Urinary bladder (tissue), 4 donors: ENCODE measurements around the gene DLGAP3. TPM values are rescaled to one million over a fixed set of nuclear protein-coding genes. Genes with fewer than 3 reads are reported as not detected.

Experiments
- DNase-seq: peaks from one replicate; pipeline ENCODE4 v3.0.0-alpha.2; 2015; ENCODE audit errors: extremely low spot score
- H3K27ac ChIP-seq: one replicate; pipeline ENCODE4 v1.5.1; 2013; ENCODE audit warnings: low read depth, mild to moderate bottlenecking, moderate library complexity
- H3K36me3 ChIP-seq: one replicate; pipeline ENCODE4 v1.6.1; 2013; ENCODE audit warnings: mild to moderate bottlenecking, moderate library complexity; ENCODE audit not compliant: insufficient read depth
- H3K4me1 ChIP-seq: one replicate; pipeline ENCODE4 v1.6.1; 2013; ENCODE audit warnings: mild to moderate bottlenecking, moderate library complexity; ENCODE audit not compliant: insufficient read depth
- H3K4me3 ChIP-seq: one replicate; pipeline ENCODE4 v1.5.1; 2013; ENCODE audit warnings: low read depth, low read length
- WGBS: extraction: QIAGEN DNeasy Blood & Tissue Kit; methylation state at CpG from one replicate; pipeline ENCODE4 v1.1.7; 2013; 5-methylcytosine and 5-hydroxymethylcytosine counted together
- polyA plus RNA-seq: library from polyadenylated mRNA; stranded (reverse); fragments of 200-250 nt; gene quantifications from one replicate; pipeline ENCODE4 v1.2.3, GENCODE V29; 2013
- total RNA-seq: library from RNA; depleted of rRNA; stranded (reverse); fragments of >200 nt; gene quantifications from one replicate; pipeline ENCODE4 v1.2.3, GENCODE V29; 2014
- donor health status: healthy with polysubstance abuse.
- donor health status: healthy.

Gene DLGAP3
- total and polyA plus RNA-seq, 2 donors: 0.29 TPM; not detected in 1

DNA sequence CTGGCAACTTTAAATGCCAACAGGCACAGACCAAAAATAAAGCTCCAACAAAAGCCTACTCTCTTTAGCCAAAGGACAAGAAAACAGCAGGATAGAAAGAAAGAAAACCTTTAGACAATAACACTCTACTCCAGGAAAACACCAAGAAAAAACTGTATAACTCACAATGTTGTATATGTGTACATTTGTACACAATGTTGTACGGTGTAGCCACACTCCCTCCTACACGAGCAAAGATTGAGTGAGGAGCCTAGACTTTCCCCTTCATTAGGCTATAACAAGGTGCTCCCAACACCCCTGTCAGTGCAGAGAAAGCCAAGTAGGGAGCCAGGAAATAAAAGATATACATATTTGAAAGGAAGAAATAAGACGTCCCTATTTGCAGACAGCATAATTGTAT lies 112.7 kb downstream of the DLGAP3 start:
- WGBS: 73% methylated on average over 3 of the region's 3 CpGs
- no peaks in the 10 kb centered on the region for H3K36me3 ChIP-seq

DNA sequence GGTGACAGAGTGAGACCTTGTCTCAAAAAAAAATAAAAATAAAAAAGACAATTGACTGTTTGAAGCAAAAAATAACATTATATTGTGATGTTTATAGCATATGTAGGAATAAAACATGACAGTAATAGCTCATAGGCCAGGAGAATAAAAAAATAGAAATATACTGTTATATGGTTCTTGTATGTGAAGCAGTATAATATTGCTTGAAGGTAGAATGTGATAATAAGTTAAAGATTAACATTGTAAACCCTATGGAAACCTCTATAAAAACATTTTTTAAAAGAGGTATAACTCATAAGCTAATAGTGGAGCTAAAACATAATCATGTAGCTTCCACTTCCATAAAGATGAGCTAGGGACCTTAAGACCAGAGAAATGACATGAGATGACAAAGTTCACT lies 113.1 kb downstream of the DLGAP3 start:
- Histone ChIP-seq H3K36me3 (no peaks in the 10 kb centered on the region), H3K4me3 (no peak overlapping the region), H3K27ac (no peak overlapping the region), H3K4me1 (no peaks in the 10 kb centered on the region)
- DNase-seq: no peak

More for the DNA sequence above, 112.7 kb downstream of the DLGAP3 start:
- DNase-seq: no peak
- Histone ChIP-seq H3K4me1 (no peaks in the 10 kb centered on the region), H3K4me3 (no peak overlapping the region), H3K27ac (no peak overlapping the region)

Other genes with a start within 250 kb of the DLGAP3 start
- gene GJB5, start 174.6 kb downstream of the DLGAP3 start, total RNA-seq: 2.7 TPM
- gene GJB5, start 174.6 kb downstream of the DLGAP3 start, polyA plus RNA-seq: 3.5 TPM
- gene GJB4, start 169.9 kb downstream of the DLGAP3 start, total RNA-seq: 0.69 TPM
- gene GJB4, start 169.9 kb downstream of the DLGAP3 start, polyA plus RNA-seq: 0.99 TPM
- 2.2 TPM for gene GJB3, start 148.4 kb downstream of the DLGAP3 start, total RNA-seq
- gene GJB3, start 148.4 kb downstream of the DLGAP3 start, polyA plus RNA-seq: 2.1 TPM
- 15.6 TPM for gene GJA4, start 136.7 kb downstream of the DLGAP3 start, total RNA-seq
- 33.6 TPM for gene GJA4, start 136.7 kb downstream of the DLGAP3 start, polyA plus RNA-seq
- 9.7 TPM for gene SMIM12, start 69.9 kb downstream of the DLGAP3 start, total RNA-seq
- gene SMIM12, start 69.9 kb downstream of the DLGAP3 start, polyA plus RNA-seq: 47.8 TPM
- 31.6 TPM for gene TMEM35B, start 55.7 kb upstream of the DLGAP3 start, total RNA-seq
- 83.9 TPM for gene TMEM35B, start 55.7 kb upstream of the DLGAP3 start, polyA plus RNA-seq
- gene ZMYM6, start 102.3 kb upstream of the DLGAP3 start, total RNA-seq: 45.4 TPM
- gene ZMYM6, start 102.3 kb upstream of the DLGAP3 start, polyA plus RNA-seq: 8.5 TPM
- 61.6 TPM for gene ZMYM1, start 149.7 kb upstream of the DLGAP3 start, total RNA-seq
- 6.0 TPM for gene ZMYM1, start 149.7 kb upstream of the DLGAP3 start, polyA plus RNA-seq